Measurements from ENCODE around the gene SYN1.

DNA sequence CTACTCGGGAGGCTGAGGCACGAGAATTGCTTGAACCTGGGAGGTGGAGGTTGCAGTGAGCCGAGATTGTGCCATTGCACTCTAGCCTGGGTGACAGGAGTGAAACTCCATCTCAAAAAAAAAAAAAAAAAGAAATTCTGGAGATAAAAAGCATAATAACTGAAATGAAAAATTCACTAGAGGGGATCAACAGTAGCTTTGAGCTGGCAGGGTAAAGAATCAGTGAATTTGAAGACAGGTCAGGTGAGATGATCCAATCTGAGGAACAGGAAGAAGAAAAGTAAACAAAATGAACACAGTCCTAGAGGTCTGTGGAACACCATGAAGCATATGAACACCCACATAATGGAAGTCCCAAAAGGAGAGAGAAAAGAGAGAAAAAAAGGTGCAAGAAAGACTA, 22.4 kb downstream of the SYN1 start:
- TF ChIP-seq, protein P1, sequence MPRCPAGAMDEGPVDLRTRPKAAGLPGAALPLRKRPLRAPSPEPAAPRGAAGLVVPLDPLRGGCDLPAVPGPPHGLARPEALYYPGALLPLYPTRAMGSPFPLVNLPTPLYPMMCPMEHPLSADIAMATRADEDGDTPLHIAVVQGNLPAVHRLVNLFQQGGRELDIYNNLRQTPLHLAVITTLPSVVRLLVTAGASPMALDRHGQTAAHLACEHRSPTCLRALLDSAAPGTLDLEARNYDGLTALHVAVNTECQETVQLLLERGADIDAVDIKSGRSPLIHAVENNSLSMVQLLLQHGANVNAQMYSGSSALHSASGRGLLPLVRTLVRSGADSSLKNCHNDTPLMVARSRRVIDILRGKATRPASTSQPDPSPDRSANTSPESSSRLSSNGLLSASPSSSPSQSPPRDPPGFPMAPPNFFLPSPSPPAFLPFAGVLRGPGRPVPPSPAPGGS (IDR thresholded peaks at IDR 0.05) = no peak
- no peak for TF ChIP-seq JUN (IDR thresholded peaks at IDR 0.05)
- TF ChIP-seq, protein P2, sequence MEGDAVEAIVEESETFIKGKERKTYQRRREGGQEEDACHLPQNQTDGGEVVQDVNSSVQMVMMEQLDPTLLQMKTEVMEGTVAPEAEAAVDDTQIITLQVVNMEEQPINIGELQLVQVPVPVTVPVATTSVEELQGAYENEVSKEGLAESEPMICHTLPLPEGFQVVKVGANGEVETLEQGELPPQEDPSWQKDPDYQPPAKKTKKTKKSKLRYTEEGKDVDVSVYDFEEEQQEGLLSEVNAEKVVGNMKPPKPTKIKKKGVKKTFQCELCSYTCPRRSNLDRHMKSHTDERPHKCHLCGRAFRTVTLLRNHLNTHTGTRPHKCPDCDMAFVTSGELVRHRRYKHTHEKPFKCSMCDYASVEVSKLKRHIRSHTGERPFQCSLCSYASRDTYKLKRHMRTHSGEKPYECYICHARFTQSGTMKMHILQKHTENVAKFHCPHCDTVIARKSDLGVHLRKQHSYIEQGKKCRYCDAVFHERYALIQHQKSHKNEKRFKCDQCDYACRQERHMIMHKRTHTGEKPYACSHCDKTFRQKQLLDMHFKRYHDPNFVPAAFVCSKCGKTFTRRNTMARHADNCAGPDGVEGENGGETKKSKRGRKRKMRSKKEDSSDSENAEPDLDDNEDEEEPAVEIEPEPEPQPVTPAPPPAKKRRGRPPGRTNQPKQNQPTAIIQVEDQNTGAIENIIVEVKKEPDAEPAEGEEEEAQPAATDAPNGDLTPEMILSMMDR (IDR thresholded peaks at IDR 0.05) = no peak

All from A549 (cell line).